ENCODE results near the gene TMEM255B. TPM values are rescaled to one million over a fixed set of nuclear protein-coding genes. Genes with fewer than 3 reads are reported as not detected.

Gene TMEM255B
- total and polyA plus RNA-seq, 2 of the 4 experiments (the other 2 are of a cell fraction) = 0.36 to 0.94 TPM

GRCh38 chr13:113863524-113864272 is 104.7 kb downstream of the TMEM255B start, which contains the start of gene GAS6:
GAS6 (minus strand) TSS chr13:113864076; CDS start chr13:113863920, 156 bp downstream.
- H3K4me3 ChIP-seq (ENCODE audit: insufficient read depth, low read depth, low read length) = peak within 1 kb of the TSS; percentile 93
- peak within 1 kb of the TSS; percentile 100 for H3K23ac ChIP-seq (ENCODE audit: low read depth, low read length)
- peak within 1 kb of the TSS; percentile 93 for H3K56ac ChIP-seq (ENCODE audit: extremely low read depth, insufficient read depth, low read length)
- H3K4me2 ChIP-seq (ENCODE audit: low read depth, low read length) = peak within 1 kb of the TSS; percentile 98
- H2BK20ac ChIP-seq (ENCODE audit: low read depth, low read length) = peak within 1 kb of the TSS; percentile 95; the same call in 1 of the 2 replicates
- peaks cover 14% of the 10 kb centered on the region for H3K9me1 ChIP-seq (ENCODE audit: insufficient read depth, low read length)
- intact Hi-C loops (cut with micrococcal nuclease) = loop anchor here (1.0 to 5.0 kb wide), 6 partner anchors 33 to 364 kb away; no protein-coding TSS in a partner anchor
- peak within 1 kb of the TSS; percentile 97 for H3K27ac ChIP-seq (ENCODE audit: insufficient read depth, low read length)
- peak within 1 kb of the TSS; percentile 97 for H3K9ac ChIP-seq (ENCODE audit: low read depth, low read length)
- in situ Hi-C loops (cut with MboI; ENCODE audit: low sequenced_read_pairs) = no loop called here
- dilution Hi-C loops (cut with HindIII; ENCODE audit: low sequenced_read_pairs, unreplicated experiment) = no loop called here
- H3K36me3 ChIP-seq (ENCODE audit: control insufficient read depth, insufficient read depth, low read length) = peaks cover 19% of the 10 kb centered on the region
- peak; percentile 17; the same call in 1 of the 2 replicates for TF ChIP-seq MAZ (IDR thresholded peaks at IDR 0.05; ENCODE audit: borderline replicate concordance, low read depth, low read length)
- TF ChIP-seq RCOR1 (IDR thresholded peaks at IDR 0.05; ENCODE audit: insufficient replicate concordance, low read length) = no peak
- TF ChIP-seq MXI1 (IDR thresholded peaks at IDR 0.05; ENCODE audit: borderline replicate concordance, low read depth, low read length) = 0 out of 2 replicates have a peak, but pooled peaks have one; percentile 2
- no peak for TF ChIP-seq SMC3 (IDR thresholded peaks at IDR 0.05; ENCODE audit: low read depth, low read length)
- no peak for TF ChIP-seq NFE2L2 (IDR thresholded peaks at IDR 0.05; ENCODE audit: low read depth, low read length)
- TF ChIP-seq MAFK (IDR thresholded peaks at IDR 0.05; ENCODE audit: low read depth, low read length) = no peak
- no peak for TF ChIP-seq RAD21 (IDR thresholded peaks at IDR 0.05; ENCODE audit: low read length)
- TF ChIP-seq CTCF (conservative IDR thresholded peaks at IDR 0.05; ENCODE audit: low read depth, low read length) = no peak; the same call in 1 of the 2 replicates
- no peak for TF ChIP-seq POLR2A (IDR thresholded peaks at IDR 0.05; ENCODE audit: low read depth, low read length)
- TF ChIP-seq CEBPB (IDR thresholded peaks at IDR 0.05; ENCODE audit: low read depth, low read length) = no peak
- H2BK120ac ChIP-seq (ENCODE audit: low read depth, low read length) = peak within 1 kb of the TSS; percentile 94
- WGBS, 2 experiments (ENCODE audit: extremely low coverage in 2 of 2, insufficient read length in 1 of 2) = 0% methylated on average over 70 of the region's 116 CpGs; no CpG with 5 or more reads in 1 of the 2 experiments
- H4K91ac ChIP-seq (ENCODE audit: insufficient read depth, low read depth, low read length) = peak within 1 kb of the TSS; percentile 95
- no peaks in the 10 kb centered on the region for H3K9me3 ChIP-seq (ENCODE audit: control insufficient read depth, insufficient read depth, low read length)
- peak within 1 kb of the TSS; percentile 100 for H3K14ac ChIP-seq (replicated peaks; ENCODE audit: low read depth, low read length)
- no peaks in the 10 kb centered on the region for H3K27me3 ChIP-seq (ENCODE audit: control insufficient read depth, insufficient read depth, low read length)
- peaks cover 8 to 52% of the 10 kb centered on the region in 2 experiments for H3K79me1 ChIP-seq (ENCODE audit: low read depth in 1 of 2, low read length in 2 of 2)
- H3K4ac ChIP-seq (ENCODE audit: low read depth, low read length) = peak within 1 kb of the TSS; percentile 98
- peak within 1 kb of the TSS; percentile 89 to 97 for H4K8ac ChIP-seq (ENCODE audit: low read depth in 2 of 2, low read length in 2 of 2)
- H2BK5ac ChIP-seq (ENCODE audit: low read depth, low read length, poor library complexity, severe bottlenecking) = peak within 1 kb of the TSS; percentile 100
- ATAC-seq (ENCODE audit: low read depth) (peak; percentile 63), DNase-seq (no peak)
- TSS peak; percentile 5 for BruUV-seq (replicated peaks)
- peak within 1 kb of the TSS; percentile 89 for H3K18ac ChIP-seq (ENCODE audit: low read depth, low read length)
- H4K20me1 ChIP-seq (ENCODE audit: insufficient read depth, low read length) = peaks cover 40% of the 10 kb centered on the region
- H2AK9ac ChIP-seq (replicated peaks; ENCODE audit: low read depth, low read length, poor library complexity) = peak within 1 kb of the TSS; percentile 97
- POLR2A ChIA-PET (ENCODE audit: unreplicated experiment) = interaction anchor here (0.7 kb wide), 1 partner anchor 43 kb away, joined by 3 read pairs; no protein-coding TSS in a partner anchor
- H4K5ac ChIP-seq (ENCODE audit: low read depth, low read length) = peak within 1 kb of the TSS; percentile 93
- peaks cover 25% of the 10 kb centered on the region for H3K4me1 ChIP-seq (ENCODE audit: control insufficient read depth, insufficient read depth, low read length)
- CTCF ChIA-PET = no interaction called here
- peak within 1 kb of the TSS; percentile 73 for H2AFZ ChIP-seq (replicated peaks; ENCODE audit: low read length, poor library complexity)
- peak within 1 kb of the TSS; percentile 98 for H2AK5ac ChIP-seq (ENCODE audit: low read depth, low read length)
- H2BK15ac ChIP-seq (ENCODE audit: low read depth, low read length) = peak within 1 kb of the TSS; percentile 73; the same call in 1 of the 3 replicates

Data from IMR-90 (cell line).